ENCODE results near the gene SNTB2. TPM values are rescaled to one million over a fixed set of nuclear protein-coding genes. Genes with fewer than 3 reads are reported as not detected.

SNTB2 gene
- total and polyA plus RNA-seq, 2 donors (not counting 3 experiments of a cell fraction or from before 2014, with no cell fraction given): 24.9 to 73.7 TPM

DNA sequence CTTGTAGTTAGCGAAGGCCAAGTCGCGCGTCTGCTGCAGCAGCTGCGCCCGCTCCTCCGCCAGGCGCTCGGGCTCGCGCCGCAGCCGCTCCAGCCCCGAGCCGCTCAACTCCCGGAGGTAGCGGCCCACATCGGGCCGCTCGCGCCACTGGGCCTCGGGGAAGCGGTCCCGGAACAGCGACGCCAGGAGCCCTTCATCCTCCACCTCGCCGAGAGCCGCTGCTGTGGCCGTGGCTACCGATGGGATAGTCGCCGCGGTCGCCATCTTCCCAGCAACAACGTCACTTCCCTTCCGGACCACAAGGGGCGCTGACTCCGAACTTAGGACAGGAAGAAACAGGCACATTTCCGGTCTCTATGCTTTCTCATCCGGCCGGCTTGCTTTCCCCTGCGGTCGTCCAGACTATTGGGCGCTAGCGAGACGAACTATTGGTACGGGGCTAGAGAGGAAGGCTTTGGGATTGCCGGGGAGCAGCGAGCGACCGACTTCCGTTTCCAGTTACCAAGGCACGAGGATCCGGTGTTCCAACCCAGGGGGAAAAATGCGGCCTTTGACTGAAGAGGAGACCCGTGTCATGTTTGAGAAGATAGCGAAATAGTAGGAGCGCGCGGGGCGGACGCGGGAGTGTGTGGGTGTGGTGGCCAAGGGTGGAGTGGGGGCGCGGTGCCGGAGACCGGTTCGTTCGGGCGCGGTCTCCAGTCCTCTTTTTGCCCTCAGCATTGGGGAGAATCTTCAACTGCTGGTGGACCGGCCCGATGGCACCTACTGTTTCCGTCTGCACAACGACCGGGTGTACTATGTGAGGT lies 152.5 kb downstream of the SNTB2 start, which contains the start of the genes COG8 and NIP7:
TSS of gene COG8 (minus strand) at position 276 of the 806 bp plus-strand sequence. CDS start at position 264, 12 bp downstream.
TSS of gene NIP7 (plus strand) at position 484 of the 806 bp plus-strand sequence. CDS start at position 542, 58 bp downstream.
- DNase-seq (ENCODE audit: low read depth, low spot score) (peak; percentile 96), FAIRE-seq (peak; percentile 95)
- H4K20me1 ChIP-seq (replicated peaks; ENCODE audit: control insufficient read depth, extremely low read depth, insufficient read depth, low read length): no peaks in the 10 kb centered on the region
- no peak for TF ChIP-seq GATA2 (IDR thresholded peaks at IDR 0.05; ENCODE audit: insufficient read depth, insufficient read length, low read depth, low read length)
- peak; percentile 21 for TF ChIP-seq JUN (IDR thresholded peaks at IDR 0.05; ENCODE audit: borderline replicate concordance, insufficient read depth, insufficient read length, low read depth)
- peak; percentile 54 for TF ChIP-seq MAX (IDR thresholded peaks at IDR 0.05; ENCODE audit: insufficient read depth, insufficient read length)
- peak; percentile 96 for TF ChIP-seq POLR2AphosphoS5 (IDR thresholded peaks at IDR 0.05; ENCODE audit: insufficient read depth, low read depth, low read length)
- no peak for TF ChIP-seq FOS (IDR thresholded peaks at IDR 0.05; ENCODE audit: borderline replicate concordance, insufficient read depth, low read length)
- TF ChIP-seq, protein P1, sequence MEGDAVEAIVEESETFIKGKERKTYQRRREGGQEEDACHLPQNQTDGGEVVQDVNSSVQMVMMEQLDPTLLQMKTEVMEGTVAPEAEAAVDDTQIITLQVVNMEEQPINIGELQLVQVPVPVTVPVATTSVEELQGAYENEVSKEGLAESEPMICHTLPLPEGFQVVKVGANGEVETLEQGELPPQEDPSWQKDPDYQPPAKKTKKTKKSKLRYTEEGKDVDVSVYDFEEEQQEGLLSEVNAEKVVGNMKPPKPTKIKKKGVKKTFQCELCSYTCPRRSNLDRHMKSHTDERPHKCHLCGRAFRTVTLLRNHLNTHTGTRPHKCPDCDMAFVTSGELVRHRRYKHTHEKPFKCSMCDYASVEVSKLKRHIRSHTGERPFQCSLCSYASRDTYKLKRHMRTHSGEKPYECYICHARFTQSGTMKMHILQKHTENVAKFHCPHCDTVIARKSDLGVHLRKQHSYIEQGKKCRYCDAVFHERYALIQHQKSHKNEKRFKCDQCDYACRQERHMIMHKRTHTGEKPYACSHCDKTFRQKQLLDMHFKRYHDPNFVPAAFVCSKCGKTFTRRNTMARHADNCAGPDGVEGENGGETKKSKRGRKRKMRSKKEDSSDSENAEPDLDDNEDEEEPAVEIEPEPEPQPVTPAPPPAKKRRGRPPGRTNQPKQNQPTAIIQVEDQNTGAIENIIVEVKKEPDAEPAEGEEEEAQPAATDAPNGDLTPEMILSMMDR (IDR thresholded peaks at IDR 0.05; ENCODE audit: extremely low read depth in 1 of 2, insufficient read depth in 1 of 2, low read depth in 1 of 2, low read length in 2 of 2): peak; percentile 82 to 87
- peak; percentile 94 for TF ChIP-seq POLR2A (IDR thresholded peaks at IDR 0.05; ENCODE audit: low read depth, low read length)
- peak; percentile 76 for TF ChIP-seq MYC (IDR thresholded peaks at IDR 0.05; ENCODE audit: low read depth, low read length)
- TF ChIP-seq EZH2 (IDR thresholded peaks at IDR 0.05; ENCODE audit: borderline replicate concordance, low read depth, low read length, severe bottlenecking): no peak
- ChIA-PET CTCF (interaction anchor here (1.0 to 1.2 kb wide), 3 partner anchors 10 to 415 kb away, joined by 5 read pairs; partner anchors contain the start of gene NOB1), POLR2A (interaction anchor here (1.3 kb wide), 1 partner anchor 9 kb away, joined by 3 read pairs; the partner anchor contains the start of gene PDF)
- H3K27me3 ChIP-seq (ENCODE audit: control insufficient read depth in 2 of 2, insufficient read depth in 2 of 2, low read length in 2 of 2): no peaks in the 10 kb centered on the region
- peak within 1 kb of the TSS; percentile 86 for H3K27ac ChIP-seq (ENCODE audit: insufficient read depth, low read depth, low read length)
- H3K9ac ChIP-seq (replicated peaks; ENCODE audit: extremely low read depth, insufficient read depth, low read length): peak within 1 kb of the TSS; percentile 90
- H3K4me1 ChIP-seq (ENCODE audit: control insufficient read depth, extremely low read depth, insufficient read depth, low read length): peaks cover 16% of the 10 kb centered on the region
- dilution Hi-C loops (cut with MboI; ENCODE audit: extremely low pct_ligation_motif_present, low sequenced_read_pairs): no loop called here
- H2AFZ ChIP-seq (ENCODE audit: low read depth, low read length): peak within 1 kb of the TSS; percentile 82
- no TSS peak for BruUV-seq (replicated peaks)
- peak within 1 kb of the TSS; percentile 55 to 81 (median 75) for H3K4me3 ChIP-seq (replicated peaks in 1 of 3; ENCODE audit: insufficient read depth in 1 of 3, low read depth in 1 of 3, low read length in 3 of 3)
- peaks cover 10 to 22% of the 10 kb centered on the region in 2 experiments for H3K36me3 ChIP-seq (ENCODE audit: control insufficient read depth in 2 of 2, extremely low read depth in 1 of 2, insufficient read depth in 2 of 2, low read length in 2 of 2)
- no peaks in the 10 kb centered on the region for H3K9me3 ChIP-seq (replicated peaks; ENCODE audit: control insufficient read depth, insufficient read depth, low read length)
- intact Hi-C loops (cut with micrococcal nuclease): loop anchor here (1.0 kb wide), 3 partner anchors 9 to 46 kb away; partner anchors contain the start of genes PDF and VPS4A
- H3K4me2 ChIP-seq (ENCODE audit: insufficient read depth, low read length): peak within 1 kb of the TSS; percentile 87
- peaks cover 29% of the 10 kb centered on the region for H3K79me2 ChIP-seq (ENCODE audit: control insufficient read depth, insufficient read depth, low read length)
- no peaks in the 10 kb centered on the region for H3K9me1 ChIP-seq (replicated peaks; ENCODE audit: control insufficient read depth, extremely low read depth, insufficient read depth, low read length)

All from endothelial cell of umbilical vein (primary cell).